Measurements from ENCODE around the gene RELT. TPM values are rescaled to one million over a fixed set of nuclear protein-coding genes. Genes with fewer than 3 reads are reported as not detected.

Gene RELT
- total RNA-seq, 4 donors from 2014 or later = 2.4 to 6.0 (median 2.5) TPM

GRCh38 chr11:73384531-73384871 lies 8.3 kb downstream of the RELT start:
- H3K4me3 ChIP-seq = no peak overlapping the region
- DNase-seq (ENCODE audit: low spot score in 2 of 2) = no peak
- peaks cover 0 to 79% (median 56%) of the 10 kb centered on the region in 4 donors for H3K4me1 ChIP-seq
- H3K27ac ChIP-seq = peak overlapping the region in 3 of 4 donors; percentile 67 to 76 (median 71)
- H3K36me3 ChIP-seq = no peaks in the 10 kb centered on the region
- no peaks in the 10 kb centered on the region for H3K9me3 ChIP-seq
- 50 to 56% methylated on average over 4 of the region's 4 CpGs for WGBS, 2 donors
- TF ChIP-seq EP300 (IDR thresholded peaks at IDR 0.05) (no peak), POLR2A (IDR thresholded peaks at IDR 0.05) (no peak)
- TF ChIP-seq, protein P1, sequence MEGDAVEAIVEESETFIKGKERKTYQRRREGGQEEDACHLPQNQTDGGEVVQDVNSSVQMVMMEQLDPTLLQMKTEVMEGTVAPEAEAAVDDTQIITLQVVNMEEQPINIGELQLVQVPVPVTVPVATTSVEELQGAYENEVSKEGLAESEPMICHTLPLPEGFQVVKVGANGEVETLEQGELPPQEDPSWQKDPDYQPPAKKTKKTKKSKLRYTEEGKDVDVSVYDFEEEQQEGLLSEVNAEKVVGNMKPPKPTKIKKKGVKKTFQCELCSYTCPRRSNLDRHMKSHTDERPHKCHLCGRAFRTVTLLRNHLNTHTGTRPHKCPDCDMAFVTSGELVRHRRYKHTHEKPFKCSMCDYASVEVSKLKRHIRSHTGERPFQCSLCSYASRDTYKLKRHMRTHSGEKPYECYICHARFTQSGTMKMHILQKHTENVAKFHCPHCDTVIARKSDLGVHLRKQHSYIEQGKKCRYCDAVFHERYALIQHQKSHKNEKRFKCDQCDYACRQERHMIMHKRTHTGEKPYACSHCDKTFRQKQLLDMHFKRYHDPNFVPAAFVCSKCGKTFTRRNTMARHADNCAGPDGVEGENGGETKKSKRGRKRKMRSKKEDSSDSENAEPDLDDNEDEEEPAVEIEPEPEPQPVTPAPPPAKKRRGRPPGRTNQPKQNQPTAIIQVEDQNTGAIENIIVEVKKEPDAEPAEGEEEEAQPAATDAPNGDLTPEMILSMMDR (IDR thresholded peaks at IDR 0.05) = no peak
- H3K27me3 ChIP-seq = no peaks in the 10 kb centered on the region

DNA sequence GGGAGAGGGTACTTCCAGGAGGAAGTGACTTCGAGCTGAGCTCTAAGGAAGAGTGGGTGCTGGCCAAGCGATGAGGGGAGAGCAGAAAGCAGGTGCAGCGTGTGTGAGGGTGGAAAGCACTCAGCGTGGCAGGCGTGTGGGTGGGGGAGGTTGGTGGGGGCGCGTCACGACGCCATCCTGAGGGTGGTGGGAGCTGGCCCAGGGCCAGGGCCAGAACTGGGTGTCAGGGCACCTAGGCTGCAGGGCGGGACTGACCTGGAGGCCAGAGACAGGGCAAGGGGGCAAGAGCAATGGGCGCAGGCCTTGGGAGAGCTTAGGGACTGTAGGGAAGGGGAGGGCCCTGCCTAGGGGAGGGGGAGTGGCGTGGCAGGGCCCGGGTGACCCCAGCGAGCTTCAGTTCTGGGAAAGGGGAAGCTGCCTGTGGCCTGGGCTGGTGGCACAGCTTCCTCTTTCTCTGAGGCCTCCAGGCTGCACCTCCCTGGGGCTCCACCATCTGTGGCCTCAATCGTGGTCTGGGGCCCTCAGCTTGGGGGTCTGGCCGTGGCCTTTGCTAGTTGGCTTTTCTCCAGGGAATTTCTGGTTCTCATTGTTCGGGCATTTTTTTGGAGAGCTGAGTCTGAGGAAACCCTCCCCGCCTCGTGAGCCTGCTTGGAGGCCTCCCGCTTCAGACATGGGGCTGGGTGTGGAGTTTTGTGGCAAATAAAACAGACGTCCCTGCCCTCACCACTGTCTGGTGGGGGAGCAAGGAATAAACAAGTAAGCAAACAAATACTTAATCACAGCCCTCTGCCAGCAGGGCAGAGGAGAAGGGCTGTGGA lies 8.9 kb downstream of the RELT start:
- WGBS, 2 donors = 28 to 41% methylated on average over 21 of the region's 21 CpGs
- DNase-seq (ENCODE audit: low spot score in 2 of 2) = no peak

GRCh38 chr11:73386016-73386415 lies 9.8 kb downstream of the RELT start:
- H3K27me3 ChIP-seq = no peaks in the 10 kb centered on the region
- H3K4me3 ChIP-seq = no peak overlapping the region
- no peak for DNase-seq (ENCODE audit: low spot score in 2 of 2)
- no peaks in the 10 kb centered on the region for H3K9me3 ChIP-seq
- H3K36me3 ChIP-seq = no peaks in the 10 kb centered on the region
- H3K27ac ChIP-seq = peak overlapping the region in 3 of 4 donors; percentile 67 to 76 (median 71)
- TF ChIP-seq, protein P1 (IDR thresholded peaks at IDR 0.05) = no peak
- 53 to 69% methylated on average over 7 to 8 of the region's 8 CpGs for WGBS, 2 donors
- H3K4me1 ChIP-seq = peaks cover 0 to 78% (median 56%) of the 10 kb centered on the region in 4 donors

More for the DNA sequence above, 8.9 kb downstream of the RELT start:
- TF ChIP-seq POLR2A (IDR thresholded peaks at IDR 0.05) = no peak
- TF ChIP-seq, protein P1 (IDR thresholded peaks at IDR 0.05) = no peak
- no peak for TF ChIP-seq EP300 (IDR thresholded peaks at IDR 0.05)
- Histone ChIP-seq H3K4me3 (no peak overlapping the region), H3K36me3 (no peaks in the 10 kb centered on the region), H3K4me1 (peaks cover 0 to 84% (median 56%) of the 10 kb centered on the region in 4 donors), H3K27me3 (no peaks in the 10 kb centered on the region), H3K9me3 (no peaks in the 10 kb centered on the region), H3K27ac (peak overlapping the region in 3 of 4 donors; percentile 67 to 76 (median 71))

DNA sequence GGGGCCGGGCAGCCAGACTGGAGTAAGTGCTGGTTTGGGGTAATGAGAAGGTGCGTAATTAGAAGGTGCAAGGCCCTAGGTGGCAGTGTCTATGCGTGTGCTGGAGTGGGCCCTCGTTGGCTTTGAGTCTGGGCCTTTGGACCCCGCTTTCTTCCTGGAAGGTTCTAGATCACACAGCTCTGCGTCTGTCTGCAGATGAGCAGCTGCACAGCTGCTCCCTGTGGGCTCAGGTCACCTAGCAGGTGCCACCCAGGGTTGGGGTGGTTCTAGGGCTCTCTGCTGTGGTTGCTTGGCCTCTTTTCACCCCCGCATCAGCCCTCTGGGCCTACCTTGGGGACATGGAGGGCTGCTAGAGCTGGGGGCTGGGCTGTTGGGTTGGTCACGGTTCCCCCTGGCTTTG lies 10.3 kb downstream of the RELT start:
- WGBS, 2 donors = 88 to 98% methylated on average over 7 to 8 of the region's 8 CpGs
- no peaks in the 10 kb centered on the region for H3K27me3 ChIP-seq
- no peak overlapping the region for H3K4me3 ChIP-seq
- H3K9me3 ChIP-seq = no peaks in the 10 kb centered on the region
- H3K27ac ChIP-seq = peak overlapping the region in 3 of 4 donors; percentile 67 to 76 (median 71)
- no peak for DNase-seq (ENCODE audit: low spot score in 2 of 2)
- peaks cover 0 to 76% (median 56%) of the 10 kb centered on the region in 4 donors for H3K4me1 ChIP-seq
- no peak for TF ChIP-seq POLR2A (IDR thresholded peaks at IDR 0.05)
- TF ChIP-seq, protein P1 (IDR thresholded peaks at IDR 0.05) = no peak
- TF ChIP-seq EP300 (IDR thresholded peaks at IDR 0.05) = no peak
- no peaks in the 10 kb centered on the region for H3K36me3 ChIP-seq

GRCh38 chr11:73387594-73388264 lies 11.5 kb downstream of the RELT start:
- TF ChIP-seq EP300 (IDR thresholded peaks at IDR 0.05) = no peak
- TF ChIP-seq POLR2A (IDR thresholded peaks at IDR 0.05) = no peak
- TF ChIP-seq, protein P1 (IDR thresholded peaks at IDR 0.05) = no peak
- no peaks in the 10 kb centered on the region for H3K9me3 ChIP-seq
- H3K27ac ChIP-seq = peak overlapping the region in 3 of 4 donors; percentile 37 to 70 (median 39)
- DNase-seq (ENCODE audit: low spot score in 2 of 2) = no peak
- WGBS, 2 donors = 72 to 82% methylated on average over 17 to 18 of the region's 21 CpGs
- H3K36me3 ChIP-seq = no peaks in the 10 kb centered on the region
- H3K4me1 ChIP-seq = peaks cover 0 to 68% (median 47%) of the 10 kb centered on the region in 4 donors
- H3K27me3 ChIP-seq = no peaks in the 10 kb centered on the region
- H3K4me3 ChIP-seq = no peak overlapping the region

Data from tibial nerve (tissue), 4 donors.